H9 (cell line): ENCODE results near the gene LTK. TPM values are rescaled to one million over a fixed set of nuclear protein-coding genes. Genes with fewer than 3 reads are reported as not detected.

Experiments
- DNase-seq: peaks from one replicate; pipeline ENCODE4 v3.0.0-alpha.2; 2017
- H2AFZ ChIP-seq: one replicate; pipeline ENCODE4 v1.6.1; 2013; ENCODE audit warnings: mild to moderate bottlenecking, low read length, control low read depth, moderate library complexity
- H2AK5ac ChIP-seq: 2 replicates; pipeline ENCODE4 v1.6.1; 2013; ENCODE audit warnings: low read length, control low read depth, mixed read lengths; ENCODE audit not compliant: insufficient read length
- H2BK120ac ChIP-seq: one replicate; pipeline ENCODE4 v1.6.1; 2013; ENCODE audit warnings: low read depth, mild to moderate bottlenecking, low read length, control low read depth, inconsistent platforms; ENCODE audit not compliant: poor library complexity, severe bottlenecking
- H2BK12ac ChIP-seq: 2 replicates; pipeline ENCODE4 v1.6.1; 2013; ENCODE audit warnings: low read length, control low read depth, mixed read lengths, low read depth; ENCODE audit not compliant: insufficient read length
- H2BK15ac ChIP-seq: 2 replicates; pipeline ENCODE4 v1.6.1; 2013; ENCODE audit warnings: low read depth, low read length, control low read depth
- H2BK20ac ChIP-seq: one replicate; pipeline ENCODE4 v1.6.1; 2013; ENCODE audit warnings: low read depth, mild to moderate bottlenecking, low read length, control low read depth, inconsistent platforms; ENCODE audit not compliant: poor library complexity, severe bottlenecking
- H2BK5ac ChIP-seq: 2 replicates; pipeline ENCODE4 v1.6.1; 2013; ENCODE audit warnings: low read length, control low read depth, mixed read lengths; ENCODE audit not compliant: insufficient read length
- H3K14ac ChIP-seq: 2 replicates; pipeline ENCODE4 v1.6.1; 2013; ENCODE audit warnings: low read length, control low read depth; ENCODE audit not compliant: insufficient read depth
- H3K18ac ChIP-seq: 2 replicates; pipeline ENCODE4 v1.6.1; 2013; ENCODE audit warnings: low read depth, mild to moderate bottlenecking, mixed read lengths, low read length, control low read depth; ENCODE audit not compliant: insufficient read length
- H3K23ac ChIP-seq: 2 replicates; pipeline ENCODE4 v1.6.1; 2013; ENCODE audit warnings: low read length, control low read depth, mixed read lengths, low read depth; ENCODE audit not compliant: insufficient read length
- H3K23me2 ChIP-seq: 2 replicates; pipeline ENCODE4 v1.6.1; 2013; ENCODE audit warnings: low read depth, mild to moderate bottlenecking, mixed read lengths, low read length, control low read depth; ENCODE audit not compliant: insufficient read length, poor library complexity, severe bottlenecking
- H3K27ac ChIP-seq: 2 replicates; pipeline ENCODE4 v1.5.1; 2013; ENCODE audit warnings: low read length, control low read depth, mixed read lengths, low read depth; ENCODE audit not compliant: insufficient read length
- H3K27me3 ChIP-seq: 2 replicates; pipeline ENCODE4 v1.6.1; 2013; ENCODE audit warnings: low read length, control low read depth, inconsistent platforms; ENCODE audit not compliant: insufficient read depth
- H3K4ac ChIP-seq: 2 replicates; pipeline ENCODE4 v1.6.1; 2013; ENCODE audit warnings: low read depth, mild to moderate bottlenecking, control low read depth, inconsistent platforms, low read length, moderate library complexity
- H3K4me1 ChIP-seq: 2 replicates; pipeline ENCODE4 v1.6.1; 2013; ENCODE audit warnings: low read length, control low read depth, inconsistent platforms; ENCODE audit not compliant: insufficient read depth
- H3K4me2 ChIP-seq: 2 replicates; pipeline ENCODE4 v1.6.1; 2013; ENCODE audit warnings: low read length, control low read depth, mixed read lengths; ENCODE audit not compliant: insufficient read length, insufficient read depth
- H3K56ac ChIP-seq: 2 replicates; pipeline ENCODE4 v1.6.1; 2013; ENCODE audit warnings: low read depth, mild to moderate bottlenecking, mixed read lengths, low read length, control low read depth; ENCODE audit not compliant: insufficient read length
- H3K79me1 ChIP-seq: 2 replicates; pipeline ENCODE4 v1.6.1; 2013; ENCODE audit warnings: low read depth, mild to moderate bottlenecking, moderate library complexity, low read length, control low read depth, inconsistent platforms; ENCODE audit not compliant: insufficient read depth, poor library complexity, severe bottlenecking
- H3K79me2 ChIP-seq: 2 replicates; pipeline ENCODE4 v1.6.1; 2013; ENCODE audit warnings: low read length, control low read depth, inconsistent platforms; ENCODE audit not compliant: insufficient read depth
- H3K9ac ChIP-seq: 2 replicates; pipeline ENCODE4 v1.6.1; 2013; ENCODE audit warnings: low read length, control low read depth, mixed read lengths; ENCODE audit not compliant: insufficient read length; ENCODE audit errors: extremely low read depth
- H3K9me3 ChIP-seq: one replicate; pipeline ENCODE4 v1.6.1; 2013; ENCODE audit warnings: low read depth, low read length, inconsistent platforms; ENCODE audit not compliant: control insufficient read depth
- H3T11ph ChIP-seq: one replicate; pipeline ENCODE4 v1.6.1; 2013; ENCODE audit warnings: mild to moderate bottlenecking, low read length, control low read depth, inconsistent platforms
- H4K20me1 ChIP-seq: one replicate; pipeline ENCODE4 v1.6.1; 2013; ENCODE audit not compliant: control insufficient read depth, insufficient read length, insufficient read depth
- H4K5ac ChIP-seq: 2 replicates; pipeline ENCODE4 v1.6.1; 2013; ENCODE audit warnings: low read depth, mild to moderate bottlenecking, mixed read lengths, low read length, control low read depth; ENCODE audit not compliant: insufficient read length
- H4K8ac ChIP-seq: replicated peaks from 2 replicates; pipeline ENCODE4 v1.6.1; 2013; ENCODE audit warnings: low read length, control low read depth, mixed read lengths, low read depth; ENCODE audit not compliant: insufficient read length
- H4K91ac ChIP-seq: 2 replicates; pipeline ENCODE4 v1.6.1; 2013; ENCODE audit warnings: low read depth, mild to moderate bottlenecking, moderate library complexity, mixed read lengths, low read length, control low read depth; ENCODE audit not compliant: insufficient read length
- H3K27ac Mint-ChIP-seq, 3 experiments: 2 replicates in 2 of 3; 3 replicates in 1 of 3; pipeline ENCODE4 v1.8.0; 2020 to 2021; ENCODE audit warnings: mixed read lengths in 3 of 3, mild to moderate bottlenecking in 1 of 3, moderate library complexity in 1 of 3
- H3K27me3 Mint-ChIP-seq: 2 replicates; pipeline ENCODE4 v1.8.0; 2021; ENCODE audit warnings: low read depth, mild to moderate bottlenecking, moderate library complexity, mixed read lengths
- H3K36me3 Mint-ChIP-seq, 3 experiments: 2 replicates in 2 of 3; 3 replicates in 1 of 3; pipeline ENCODE4 v1.8.0; 2020 to 2021; ENCODE audit warnings: low read depth in 3 of 3, mixed read lengths in 3 of 3; ENCODE audit not compliant: insufficient read depth in 1 of 3
- H3K4me1 Mint-ChIP-seq, 2 experiments: 2 replicates each; pipeline ENCODE4 v1.8.0; 2020; ENCODE audit warnings: mixed read lengths in 2 of 2
- H3K4me3 Mint-ChIP-seq, 2 experiments: 2 replicates in 1 of 2; 3 replicates in 1 of 2; pipeline ENCODE4 v1.8.0; 2020 to 2021; ENCODE audit warnings: mild to moderate bottlenecking in 2 of 2, mixed read lengths in 2 of 2, moderate library complexity in 1 of 2
- H3K9me3 Mint-ChIP-seq, 2 experiments: 2 replicates in 1 of 2; 3 replicates in 1 of 2; pipeline ENCODE4 v1.8.0; 2020; ENCODE audit warnings: mild to moderate bottlenecking in 2 of 2, mixed read lengths in 2 of 2, moderate library complexity in 1 of 2
- CTCF ChIP-seq: fragments of 200-600 bp; sonication (generic); conservative IDR thresholded peaks from 3 replicates; pipeline ENCODE4 v1.8.0; 2021; ENCODE audit warnings: antibody characterized with exemption, mild to moderate bottlenecking
- WGBS: extraction: QIAGEN DNeasy Blood & Tissue Kit; methylation state at CpG from one replicate; pipeline ENCODE4 v1.1.7; 2013; ENCODE audit warnings: missing lambda C conversion rate, low lambda C conversion rate, mixed read lengths; ENCODE audit not compliant: insufficient read length; ENCODE audit errors: extremely low coverage; 5-methylcytosine and 5-hydroxymethylcytosine counted together
- total RNA-seq: library from RNA; stranded (reverse); gene quantifications from 2 replicates; pipeline ENCODE4 v1.2.1, GENCODE V29; 2021

The LTK gene
- total RNA-seq, 1 experiment from 2014 or later, result 0.31 TPM

GRCh38 chr15:41550066-41550775, 36.6 kb upstream of the LTK start:
- Mint-ChIP-seq H3K27ac (no peak overlapping the region), H3K9me3 (no peaks in the 10 kb centered on the region), H3K4me1 (0 out of 4 replicates have a peak, but pooled peaks cover 0 to 4% of the 10 kb centered on the region in 2 experiments), H3K36me3 (no peaks in the 10 kb centered on the region), H3K27me3 (no peaks in the 10 kb centered on the region; the same call in 1 of the 2 replicates), H3K4me3 (no peak overlapping the region)
- no peak overlapping the region for H2BK20ac ChIP-seq
- no peak overlapping the region for H3T11ph ChIP-seq
- H3K4me1 ChIP-seq, result no peaks in the 10 kb centered on the region
- WGBS, result no CpG with 5 or more reads among the region's 9 CpGs
- H3K79me1 ChIP-seq, result no peaks in the 10 kb centered on the region
- H3K27me3 ChIP-seq, result no peaks in the 10 kb centered on the region
- H2BK12ac ChIP-seq, result no peak overlapping the region
- no peak overlapping the region for H2AFZ ChIP-seq
- no peak overlapping the region for H3K14ac ChIP-seq
- H2BK120ac ChIP-seq, result no peak overlapping the region
- no peak overlapping the region for H3K4ac ChIP-seq
- no peak overlapping the region for H3K4me2 ChIP-seq
- H2BK5ac ChIP-seq, result no peak overlapping the region
- H3K23me2 ChIP-seq, result no peaks in the 10 kb centered on the region
- no peaks in the 10 kb centered on the region for H3K79me2 ChIP-seq
- H3K56ac ChIP-seq, result no peak overlapping the region
- no peak for TF ChIP-seq CTCF
- no peak overlapping the region for H2BK15ac ChIP-seq
- H3K9me3 ChIP-seq, result no peaks in the 10 kb centered on the region
- DNase-seq, result no peak
- no peak overlapping the region for H2AK5ac ChIP-seq
- no peak overlapping the region for H3K27ac ChIP-seq
- H3K9ac ChIP-seq, result no peak overlapping the region
- H3K18ac ChIP-seq, result no peak overlapping the region
- no peak overlapping the region for H4K8ac ChIP-seq
- H4K20me1 ChIP-seq, result no peaks in the 10 kb centered on the region
- H3K23ac ChIP-seq, result no peak overlapping the region
- no peak overlapping the region for H4K91ac ChIP-seq
- H4K5ac ChIP-seq, result no peak overlapping the region
